HG03060 (cell line): Measurements from ENCODE around the gene PTOV1.

Source experiments
- ATAC-seq: cut with Tn5 transposase; IDR thresholded peaks from one replicate; pipeline ENCODE4 v1.9.1; 2021; ENCODE audit warnings: low read depth, moderate number of reproducible peaks; ENCODE audit not compliant: unreplicated experiment

The PTOV1 gene

GRCh38 chr19:49871349-49871985 lies 20.5 kb downstream of the PTOV1 start:
- ATAC-seq: no peak

- ATAC-seq: no peak
Observed at GRCh38 chr19:49872245-49873128, 21.5 kb downstream of the PTOV1 start.

- no peak for ATAC-seq
Observed at GRCh38 chr19:49873129-49873521, 22.2 kb downstream of the PTOV1 start.

GRCh38 chr19:49873834-49874233 lies 22.9 kb downstream of the PTOV1 start:
- ATAC-seq: no peak

GRCh38 chr19:49874503-49875157 lies 23.7 kb downstream of the PTOV1 start:
- no peak for ATAC-seq

- no peak for ATAC-seq
Observed at GRCh38 chr19:49875177-49875576, 24.2 kb downstream of the PTOV1 start.

- ATAC-seq: no peak
Observed at GRCh38 chr19:49875857-49876421, 25.0 kb downstream of the PTOV1 start.

- peak; percentile 30 for ATAC-seq
Observed at GRCh38 chr19:49876422-49877019, 25.6 kb downstream of the PTOV1 start.

- ATAC-seq: peak; percentile 60
Observed at GRCh38 chr19:49877020-49877878, 26.3 kb downstream of the PTOV1 start, which contains the start of the genes AKT1S1 and TBC1D17. AKT1S1 (minus strand) TSS chr19:49877355; CDS start chr19:49873295, 4,060 bp downstream. TBC1D17 (plus strand) TSS chr19:49877702; CDS start chr19:49877724, 22 bp downstream.

GRCh38 chr19:49877879-49878743 lies 27.2 kb downstream of the PTOV1 start:
- peak; percentile 16 for ATAC-seq

GRCh38 chr19:49878744-49879070 lies 27.7 kb downstream of the PTOV1 start:
- no peak for ATAC-seq

GRCh38 chr19:49879243-49879963 lies 28.4 kb downstream of the PTOV1 start:
- ATAC-seq: no peak

- ATAC-seq: no peak
Observed at GRCh38 chr19:49880162-49880869, 29.4 kb downstream of the PTOV1 start.

GRCh38 chr19:49881186-49881585 lies 30.2 kb downstream of the PTOV1 start:
- no peak for ATAC-seq

GRCh38 chr19:49881672-49882394 lies 30.9 kb downstream of the PTOV1 start:
- no peak for ATAC-seq

- ATAC-seq: no peak
Observed at GRCh38 chr19:49882643-49883042, 31.7 kb downstream of the PTOV1 start.

- ATAC-seq: no peak
Observed at GRCh38 chr19:49883094-49883493, 32.1 kb downstream of the PTOV1 start.
